Aorta (tissue), 5 donors: ENCODE measurements around the gene FAM200B. TPM values are rescaled to one million over a fixed set of nuclear protein-coding genes. Genes with fewer than 3 reads are reported as not detected.

ENCODE experiments used
- ATAC-seq: fragments of 200-7000 bp; cut with Tn5 transposase; one replicate; pipeline ENCODE4 v1.9.1; 2022; ENCODE audit warnings: moderate library complexity; ENCODE audit not compliant: low FRiP score
- DNase-seq, 2 donors: peaks; one replicate each; pipeline ENCODE4 v3.0.0-alpha.2; 2020
- H3K27ac ChIP-seq, 2 donors: one replicate each; pipeline ENCODE4 v1.5.1; 2013; ENCODE audit warnings: low read length in 2 of 2, mild to moderate bottlenecking in 2 of 2, moderate library complexity in 2 of 2, control low read depth in 1 of 2, inconsistent platforms in 1 of 2, low read depth in 1 of 2
- H3K27me3 ChIP-seq, 2 donors: one replicate each; pipeline ENCODE4 v1.6.1; 2013; ENCODE audit warnings: control low read depth in 1 of 2, low read length in 1 of 2, mild to moderate bottlenecking in 1 of 2, moderate library complexity in 1 of 2; ENCODE audit not compliant: insufficient read depth in 2 of 2, control insufficient read depth in 1 of 2
- H3K36me3 ChIP-seq, 2 donors: one replicate each; pipeline ENCODE4 v1.6.1; 2013; ENCODE audit warnings: control low read depth in 1 of 2, low read length in 1 of 2, mild to moderate bottlenecking in 1 of 2; ENCODE audit not compliant: insufficient read depth in 2 of 2, control insufficient read depth in 1 of 2
- H3K4me1 ChIP-seq, 2 donors: one replicate each; pipeline ENCODE4 v1.6.1; 2013; ENCODE audit warnings: low read length in 2 of 2, control low read depth in 1 of 2, mild to moderate bottlenecking in 1 of 2, moderate library complexity in 1 of 2; ENCODE audit not compliant: insufficient read depth in 2 of 2, control insufficient read depth in 1 of 2
- H3K4me3 ChIP-seq, 2 donors: one replicate each; pipeline ENCODE4 v1.5.1; 2013; ENCODE audit warnings: low read length in 2 of 2, control low read depth in 1 of 2, mild to moderate bottlenecking in 1 of 2
- H3K9me3 ChIP-seq: one replicate; pipeline ENCODE4 v1.6.1; 2013; ENCODE audit warnings: mild to moderate bottlenecking, low read length; ENCODE audit not compliant: control insufficient read depth
- WGBS, 2 donors: extraction: QIAGEN DNeasy Blood & Tissue Kit; methylation state at CpG; one replicate each; pipeline ENCODE4 v1.1.7; 2013; 5-methylcytosine and 5-hydroxymethylcytosine counted together
- intact Hi-C, 2 donors: fragments of 100-400 bp; cut with DNase I; formaldehyde crosslinking; loops; one replicate each; pipeline versions ENCODE4 v1.14.2 to v1.15.0; 2022
- polyA plus RNA-seq, 2 donors: library from polyadenylated mRNA; stranded (reverse); fragments of 200-250 nt; gene quantifications; one replicate each; pipeline ENCODE4 v1.2.3, GENCODE V29; 2013
- total RNA-seq, 2 donors: library from RNA; stranded (reverse); fragmentation: NEBNext Ultra II Directional; extraction: Animal tissue kit (Norgen Biotek cat#: 25700); gene quantifications; one replicate each; pipeline ENCODE4 v1.2.1, GENCODE V29; 2021
- donor health status: healthy with polysubstance abuse.
- donor health status: Bipolar disorder and iron deficiency.
- donor health status: DM: no; HTN: no; CAD: no.
- donor health status: DM: no; HTN: no; CAD: no.
- donor health status: DM: yes; HTN: yes; CAD: no.

The FAM200B gene
- total and polyA plus RNA-seq, 4 donors: 23.0 to 116 (median 38.9) TPM

DNA sequence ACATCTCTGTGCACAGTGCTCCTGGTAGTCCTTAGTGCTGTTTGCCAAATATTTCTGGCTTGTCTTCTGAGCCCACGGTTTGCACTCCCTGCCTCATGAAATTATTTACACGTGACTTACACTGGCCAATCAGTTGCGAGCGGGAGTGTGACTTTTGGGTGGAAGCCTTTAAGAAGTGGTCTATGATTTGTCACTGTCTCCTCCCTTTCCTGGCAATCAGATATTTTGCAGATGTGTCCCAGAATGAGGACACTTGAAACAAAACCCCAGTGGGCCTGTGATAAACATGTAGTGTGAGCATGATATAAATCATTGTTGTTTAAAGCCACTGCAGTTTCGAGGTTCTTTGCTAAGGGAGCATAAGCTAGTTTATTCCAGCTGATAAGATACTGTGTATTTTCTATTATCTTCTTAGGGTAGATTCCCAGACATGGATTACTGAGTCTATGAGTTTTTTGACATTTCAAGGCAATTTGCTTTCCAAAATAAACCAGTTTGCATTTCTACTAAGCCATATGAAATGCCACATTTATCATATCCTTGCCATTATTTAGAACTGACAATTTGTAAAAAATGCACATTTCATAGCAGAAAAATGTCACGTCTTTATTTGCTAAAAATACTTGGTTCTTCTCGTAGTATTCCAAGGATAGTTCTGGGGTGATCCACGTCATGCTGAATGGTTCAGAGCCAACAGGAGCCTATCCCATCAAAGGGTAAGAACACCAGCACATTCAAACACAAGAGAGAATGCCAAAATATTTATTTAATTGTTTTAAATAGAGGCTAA, 33.2 kb downstream of the FAM200B start:
- DNase-seq (no peak), ATAC-seq (peak; percentile 11)
- H3K36me3 ChIP-seq: no peaks in the 10 kb centered on the region
- H3K27ac ChIP-seq: no peak overlapping the region
- intact Hi-C loops: no loop called here
- H3K4me3 ChIP-seq: no peak overlapping the region
- 48 to 51% methylated on average over 8 of the region's 8 CpGs for WGBS, 2 donors
- peaks cover 2 to 4% of the 10 kb centered on the region in 2 donors for H3K4me1 ChIP-seq
- H3K27me3 ChIP-seq: no peaks in the 10 kb centered on the region
- no peaks in the 10 kb centered on the region for H3K9me3 ChIP-seq

GRCh38 chr4:15716115-15716514, 34.5 kb downstream of the FAM200B start:
- Histone ChIP-seq H3K27ac (no peak overlapping the region), H3K4me1 (peaks cover 2 to 4% of the 10 kb centered on the region in 2 donors), H3K9me3 (no peaks in the 10 kb centered on the region), H3K27me3 (no peaks in the 10 kb centered on the region), H3K4me3 (no peak overlapping the region), H3K36me3 (no peaks in the 10 kb centered on the region)
- no peak for DNase-seq
- intact Hi-C loops: no loop called here
- WGBS, 2 donors: 78 to 84% methylated on average over 3 of the region's 3 CpGs
- no peak for ATAC-seq

- DNase-seq (no peak), ATAC-seq (no peak)
- no peaks in the 10 kb centered on the region for H3K27me3 ChIP-seq
- H3K4me3 ChIP-seq: no peak overlapping the region
- intact Hi-C loops: no loop called here
- peaks cover 2 to 4% of the 10 kb centered on the region in 2 donors for H3K4me1 ChIP-seq
- H3K36me3 ChIP-seq: no peaks in the 10 kb centered on the region
- peak overlapping the region; percentile 17 to 53 for H3K27ac ChIP-seq
- no peaks in the 10 kb centered on the region for H3K9me3 ChIP-seq
- WGBS, 2 donors: 13 to 16% methylated on average over 6 of the region's 6 CpGs
Measured at GRCh38 chr4:15717086-15717485, 35.5 kb downstream of the FAM200B start.

- H3K27me3 ChIP-seq: no peaks in the 10 kb centered on the region
- no peaks in the 10 kb centered on the region for H3K9me3 ChIP-seq
- H3K36me3 ChIP-seq: no peaks in the 10 kb centered on the region
- 40 to 43% methylated on average over 3 of the region's 3 CpGs for WGBS, 2 donors
- peak overlapping the region; percentile 21 to 53 for H3K27ac ChIP-seq
- intact Hi-C loops: no loop called here
- H3K4me1 ChIP-seq: peaks cover 2 to 4% of the 10 kb centered on the region in 2 donors
- no peak for ATAC-seq
- H3K4me3 ChIP-seq: no peak overlapping the region
- no peak for DNase-seq
Measured at GRCh38 chr4:15717657-15718416, 36.2 kb downstream of the FAM200B start.

DNA sequence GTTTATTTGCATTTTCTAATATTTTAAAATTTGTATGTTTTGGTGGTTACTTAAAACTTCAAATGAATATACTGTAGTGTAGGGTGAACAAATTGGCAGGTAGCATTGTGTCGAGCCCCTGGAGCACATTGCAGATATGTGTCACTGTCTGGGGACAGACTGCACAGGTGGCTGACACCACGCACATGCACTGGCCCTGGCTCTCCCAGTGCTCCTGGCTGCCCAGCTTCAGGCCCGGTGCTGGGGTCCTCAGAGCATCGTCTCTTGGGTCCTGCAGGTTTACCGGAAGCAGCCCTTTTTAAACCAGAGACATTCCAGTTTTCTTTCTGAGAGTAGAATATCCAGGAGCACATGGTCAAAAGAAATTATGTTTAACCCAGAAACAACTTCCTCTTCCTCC, 36.8 kb downstream of the FAM200B start:
- no peak overlapping the region for H3K4me3 ChIP-seq
- H3K36me3 ChIP-seq: no peaks in the 10 kb centered on the region
- no peaks in the 10 kb centered on the region for H3K9me3 ChIP-seq
- 87 to 92% methylated on average over 5 of the region's 5 CpGs for WGBS, 2 donors
- H3K4me1 ChIP-seq: peaks cover 2 to 4% of the 10 kb centered on the region in 2 donors
- no peak for DNase-seq
- no peaks in the 10 kb centered on the region for H3K27me3 ChIP-seq
- intact Hi-C loops: no loop called here
- H3K27ac ChIP-seq: no peak overlapping the region
- no peak for ATAC-seq

DNA sequence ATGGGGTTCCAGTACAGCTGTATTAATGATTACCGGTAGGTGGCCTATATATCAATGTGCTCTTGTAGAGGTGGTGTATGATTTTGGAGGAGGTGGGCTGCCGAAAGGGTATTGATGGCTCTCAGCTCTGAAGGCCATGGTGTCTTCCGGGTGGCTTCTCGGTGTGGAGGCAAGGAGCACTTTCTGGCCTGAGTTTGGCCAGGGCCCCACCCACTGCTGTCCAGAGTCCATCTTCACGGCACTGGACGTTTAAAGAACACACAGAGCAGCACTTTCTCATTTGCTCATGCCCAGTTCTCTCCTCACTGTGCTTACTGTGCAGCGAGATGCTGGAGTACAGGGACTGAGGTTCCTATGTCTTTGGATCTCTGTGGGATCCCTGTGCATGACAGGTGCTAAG, 37.3 kb downstream of the FAM200B start:
- DNase-seq (no peak), ATAC-seq (no peak)
- H3K4me3 ChIP-seq: no peak overlapping the region
- H3K9me3 ChIP-seq: no peaks in the 10 kb centered on the region
- no peaks in the 10 kb centered on the region for H3K27me3 ChIP-seq
- WGBS, 2 donors: 93 to 96% methylated on average over 7 of the region's 7 CpGs
- intact Hi-C loops: no loop called here
- H3K27ac ChIP-seq: no peak overlapping the region
- no peaks in the 10 kb centered on the region for H3K36me3 ChIP-seq
- peaks cover 2 to 4% of the 10 kb centered on the region in 2 donors for H3K4me1 ChIP-seq

DNA sequence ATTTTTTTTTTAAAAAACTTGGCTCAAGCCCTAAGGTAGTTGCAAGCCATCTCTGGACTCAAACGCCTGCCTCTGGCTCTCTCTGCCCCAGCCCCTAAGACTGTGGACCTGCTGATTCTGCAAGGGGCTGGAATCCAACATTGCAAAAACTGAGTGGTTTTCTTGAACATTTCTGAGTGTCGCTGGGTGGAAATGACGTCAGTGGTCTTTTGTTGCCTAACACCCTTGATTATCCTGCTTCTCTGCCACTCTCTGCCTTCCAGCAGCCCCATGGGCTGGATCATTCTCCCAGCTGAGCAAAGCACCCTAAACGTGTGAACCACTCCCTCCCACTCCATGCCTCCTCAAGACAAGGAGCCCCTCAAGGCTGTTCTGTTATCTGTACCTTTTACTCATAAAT, 37.9 kb downstream of the FAM200B start:
- Histone ChIP-seq H3K4me3 (no peak overlapping the region), H3K27me3 (no peaks in the 10 kb centered on the region), H3K4me1 (peaks cover 0 to 2% of the 10 kb centered on the region in 2 donors), H3K36me3 (no peaks in the 10 kb centered on the region), H3K9me3 (no peaks in the 10 kb centered on the region), H3K27ac (no peak overlapping the region)
- DNase-seq: peak in 1 of 2 donors; percentile 48
- 84 to 85% methylated on average over 4 of the region's 4 CpGs for WGBS, 2 donors
- intact Hi-C loops: no loop called here
- no peak for ATAC-seq

DNA sequence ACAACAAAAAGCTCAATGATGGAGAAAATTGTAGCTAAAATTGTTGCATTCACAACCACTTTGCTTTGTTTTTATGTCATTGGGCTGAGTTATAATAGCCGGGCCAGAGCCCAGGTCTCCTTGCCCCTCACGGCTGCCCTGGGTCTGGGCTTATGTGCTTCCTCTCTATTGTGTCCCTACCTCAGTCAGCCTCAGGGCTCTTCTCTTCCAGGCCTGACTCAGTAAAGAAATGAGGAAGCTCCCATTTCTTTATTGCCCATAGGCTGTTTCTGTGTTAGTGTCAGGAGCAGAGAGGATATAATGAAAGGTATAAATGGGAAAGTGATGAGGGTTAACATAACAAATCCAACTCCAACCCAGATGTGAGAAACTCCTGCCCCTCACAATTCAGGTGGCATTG, 39.2 kb downstream of the FAM200B start:
- no peak for ATAC-seq
- intact Hi-C loops: no loop called here

DNA sequence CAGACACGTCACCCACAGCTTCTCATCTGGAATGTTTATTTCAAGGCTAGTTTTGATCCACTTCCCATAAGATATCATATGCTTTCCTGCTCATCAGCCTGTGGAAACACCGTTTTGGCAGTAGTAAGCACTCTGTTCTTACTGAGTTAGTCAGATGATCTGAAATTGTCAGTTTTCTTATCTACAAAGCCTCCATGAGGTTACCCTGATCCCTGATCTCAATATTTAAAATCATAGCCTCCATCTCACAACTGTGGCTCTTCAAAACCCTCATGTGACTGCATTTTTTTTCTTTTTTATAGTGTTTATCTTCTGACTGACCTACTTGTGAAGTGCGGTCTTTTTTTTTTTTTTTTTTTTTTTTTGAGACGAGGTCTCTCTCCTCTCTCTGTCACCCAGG, 44.0 kb downstream of the FAM200B start:
- Histone ChIP-seq H3K9me3 (no peaks in the 10 kb centered on the region), H3K27me3 (no peaks in the 10 kb centered on the region), H3K27ac (no peak overlapping the region), H3K4me1 (no peaks in the 10 kb centered on the region), H3K36me3 (no peaks in the 10 kb centered on the region), H3K4me3 (no peak overlapping the region)
- 64 to 81% methylated on average over 4 of the region's 4 CpGs for WGBS, 2 donors
- intact Hi-C loops: no loop called here
- DNase-seq (no peak), ATAC-seq (no peak)

More for the DNA sequence above, 39.2 kb downstream of the FAM200B start:
- no peaks in the 10 kb centered on the region for H3K27me3 ChIP-seq
- H3K9me3 ChIP-seq: no peaks in the 10 kb centered on the region
- DNase-seq: no peak
- no peak overlapping the region for H3K4me3 ChIP-seq
- no peak overlapping the region for H3K27ac ChIP-seq
- WGBS, 2 donors: 85 to 94% methylated on average over 2 of the region's 2 CpGs
- no peaks in the 10 kb centered on the region for H3K4me1 ChIP-seq
- no peaks in the 10 kb centered on the region for H3K36me3 ChIP-seq
